ENCODE measurements around the gene LRP1B.

LRP1B gene

DNA sequence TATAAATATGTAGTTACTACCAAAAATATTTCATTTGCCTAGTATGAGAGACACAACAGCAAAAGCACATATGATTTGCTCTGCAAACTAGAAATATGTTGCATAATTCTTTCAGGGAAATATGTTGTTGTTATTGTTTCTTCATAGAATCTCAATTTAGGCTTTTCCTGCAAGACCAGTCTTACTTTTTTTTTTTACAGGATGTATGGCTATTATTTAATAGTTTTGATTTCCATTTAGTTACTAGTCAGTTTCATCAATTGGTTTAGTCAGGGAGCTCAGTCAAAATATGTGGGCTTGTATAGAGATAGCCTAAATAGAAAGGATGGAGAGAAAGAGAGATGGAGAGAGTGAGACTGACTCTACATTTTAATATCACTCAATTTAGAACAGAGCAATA, 6.1 kb downstream of the LRP1B start:
- TF ChIP-seq, protein P1, sequence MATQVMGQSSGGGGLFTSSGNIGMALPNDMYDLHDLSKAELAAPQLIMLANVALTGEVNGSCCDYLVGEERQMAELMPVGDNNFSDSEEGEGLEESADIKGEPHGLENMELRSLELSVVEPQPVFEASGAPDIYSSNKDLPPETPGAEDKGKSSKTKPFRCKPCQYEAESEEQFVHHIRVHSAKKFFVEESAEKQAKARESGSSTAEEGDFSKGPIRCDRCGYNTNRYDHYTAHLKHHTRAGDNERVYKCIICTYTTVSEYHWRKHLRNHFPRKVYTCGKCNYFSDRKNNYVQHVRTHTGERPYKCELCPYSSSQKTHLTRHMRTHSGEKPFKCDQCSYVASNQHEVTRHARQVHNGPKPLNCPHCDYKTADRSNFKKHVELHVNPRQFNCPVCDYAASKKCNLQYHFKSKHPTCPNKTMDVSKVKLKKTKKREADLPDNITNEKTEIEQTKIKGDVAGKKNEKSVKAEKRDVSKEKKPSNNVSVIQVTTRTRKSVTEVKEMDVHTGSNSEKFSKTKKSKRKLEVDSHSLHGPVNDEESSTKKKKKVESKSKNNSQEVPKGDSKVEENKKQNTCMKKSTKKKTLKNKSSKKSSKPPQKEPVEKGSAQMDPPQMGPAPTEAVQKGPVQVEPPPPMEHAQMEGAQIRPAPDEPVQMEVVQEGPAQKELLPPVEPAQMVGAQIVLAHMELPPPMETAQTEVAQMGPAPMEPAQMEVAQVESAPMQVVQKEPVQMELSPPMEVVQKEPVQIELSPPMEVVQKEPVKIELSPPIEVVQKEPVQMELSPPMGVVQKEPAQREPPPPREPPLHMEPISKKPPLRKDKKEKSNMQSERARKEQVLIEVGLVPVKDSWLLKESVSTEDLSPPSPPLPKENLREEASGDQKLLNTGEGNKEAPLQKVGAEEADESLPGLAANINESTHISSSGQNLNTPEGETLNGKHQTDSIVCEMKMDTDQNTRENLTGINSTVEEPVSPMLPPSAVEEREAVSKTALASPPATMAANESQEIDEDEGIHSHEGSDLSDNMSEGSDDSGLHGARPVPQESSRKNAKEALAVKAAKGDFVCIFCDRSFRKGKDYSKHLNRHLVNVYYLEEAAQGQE (IDR thresholded peaks at IDR 0.05; ENCODE audit: insufficient read depth in 1 of 2, low read depth in 2 of 2, low read length in 2 of 2) = no peak
- no peak for TF ChIP-seq POLR2AphosphoS5 (IDR thresholded peaks at IDR 0.05; ENCODE audit: low read depth, low read length)
- no peak for TF ChIP-seq FOXP2 (optimal IDR thresholded peaks at IDR 0.05; ENCODE audit: borderline replicate concordance, extremely low read depth, extremely low read length, insufficient read depth)
- no peak for TF ChIP-seq TAF1 (IDR thresholded peaks at IDR 0.05; ENCODE audit: borderline replicate concordance, insufficient read depth, low read length)
- TF ChIP-seq SIN3A (IDR thresholded peaks at IDR 0.05; ENCODE audit: borderline replicate concordance, insufficient read depth, low read length) = no peak

DNA sequence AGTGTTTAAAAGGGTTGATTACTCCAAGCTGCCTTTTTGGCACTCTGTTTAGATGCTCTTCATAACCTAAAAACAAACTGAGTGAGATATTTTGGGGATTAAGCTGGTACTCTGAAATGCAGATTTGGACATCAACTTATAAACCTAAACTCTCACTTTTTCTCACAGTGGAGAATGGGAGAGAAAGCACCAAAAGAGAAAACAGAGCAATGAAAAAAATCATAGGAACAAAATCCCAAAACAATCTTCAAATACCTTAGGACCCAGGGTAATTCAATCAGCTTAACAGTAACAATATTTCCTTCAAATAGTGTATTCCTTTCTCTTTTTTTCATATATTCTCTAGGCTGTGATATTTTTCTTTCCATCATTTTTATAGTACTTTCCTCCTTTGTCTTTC, 11.5 kb downstream of the LRP1B start:
- TF ChIP-seq FOXP2 (optimal IDR thresholded peaks at IDR 0.05; ENCODE audit: borderline replicate concordance, extremely low read depth, extremely low read length, insufficient read depth) (no peak), SIN3A (IDR thresholded peaks at IDR 0.05; ENCODE audit: borderline replicate concordance, insufficient read depth, low read length) (no peak), POLR2AphosphoS5 (IDR thresholded peaks at IDR 0.05; ENCODE audit: low read depth, low read length) (no peak), TAF1 (IDR thresholded peaks at IDR 0.05; ENCODE audit: borderline replicate concordance, insufficient read depth, low read length) (no peak)
- TF ChIP-seq, protein P1 (IDR thresholded peaks at IDR 0.05; ENCODE audit: insufficient read depth in 1 of 2, low read depth in 2 of 2, low read length in 2 of 2) = no peak

DNA sequence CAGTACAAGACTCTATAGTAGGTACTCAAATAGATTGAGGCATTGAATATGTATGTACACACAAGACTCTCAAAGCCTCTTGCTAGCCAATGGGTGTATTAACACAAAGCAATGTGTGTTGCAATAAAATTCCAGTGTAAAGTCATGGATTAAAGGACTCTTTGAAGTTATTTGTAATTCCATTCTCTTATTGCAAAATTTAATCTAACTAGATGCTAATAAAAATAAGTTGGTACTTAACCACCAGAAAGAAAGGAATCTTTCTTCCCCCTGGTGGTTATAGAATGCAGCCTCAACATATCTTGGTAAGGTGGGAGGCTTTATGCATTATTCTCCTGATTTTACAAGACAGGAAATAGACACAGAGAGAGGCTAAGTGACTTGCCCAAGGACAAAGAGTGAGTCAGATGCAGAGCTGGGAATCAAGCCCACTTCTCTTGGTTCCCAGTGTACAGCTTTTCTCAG, 18.0 kb downstream of the LRP1B start:
- no peak for TF ChIP-seq FOXP2 (optimal IDR thresholded peaks at IDR 0.05; ENCODE audit: borderline replicate concordance, extremely low read depth, extremely low read length, insufficient read depth)
- no peak for TF ChIP-seq SIN3A (IDR thresholded peaks at IDR 0.05; ENCODE audit: borderline replicate concordance, insufficient read depth, low read length)

DNA sequence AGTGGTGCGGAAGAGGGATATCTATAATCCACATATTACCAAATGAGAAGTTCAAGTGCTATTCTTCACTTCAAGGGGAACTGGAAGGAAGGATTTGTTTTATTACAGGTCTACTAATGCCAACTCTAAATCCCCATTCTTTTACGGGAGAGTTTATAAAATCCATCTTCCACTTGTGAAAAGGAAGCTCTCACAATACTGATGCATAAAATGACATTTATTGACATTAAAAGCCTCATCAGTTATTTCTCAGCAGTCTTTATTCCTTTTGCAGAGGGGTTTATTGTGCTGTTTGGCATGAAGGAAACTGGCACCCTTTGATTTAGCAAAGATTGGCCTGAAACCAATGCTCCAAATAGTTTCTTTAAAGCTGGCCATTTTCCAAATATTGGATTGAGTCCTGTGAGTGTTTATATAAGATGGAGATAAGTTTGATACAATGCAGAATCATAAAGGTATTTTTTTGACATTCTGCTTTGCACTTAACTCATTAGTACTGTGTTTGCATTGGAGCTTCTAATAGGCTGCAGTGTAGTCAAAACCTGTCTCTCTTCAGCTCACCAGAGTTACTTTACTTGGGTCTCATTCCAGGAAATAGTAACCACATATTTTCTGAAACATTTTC, 26.6 kb downstream of the LRP1B start:
- TF ChIP-seq POLR2AphosphoS5 (IDR thresholded peaks at IDR 0.05; ENCODE audit: low read depth, low read length) = no peak
- no peak for TF ChIP-seq FOXP2 (optimal IDR thresholded peaks at IDR 0.05; ENCODE audit: borderline replicate concordance, extremely low read depth, extremely low read length, insufficient read depth)
- TF ChIP-seq, protein P1 (IDR thresholded peaks at IDR 0.05; ENCODE audit: insufficient read depth in 1 of 2, low read depth in 2 of 2, low read length in 2 of 2) = no peak
- TF ChIP-seq SIN3A (IDR thresholded peaks at IDR 0.05; ENCODE audit: borderline replicate concordance, insufficient read depth, low read length) = no peak
- no peak for TF ChIP-seq TAF1 (IDR thresholded peaks at IDR 0.05; ENCODE audit: borderline replicate concordance, insufficient read depth, low read length)

DNA sequence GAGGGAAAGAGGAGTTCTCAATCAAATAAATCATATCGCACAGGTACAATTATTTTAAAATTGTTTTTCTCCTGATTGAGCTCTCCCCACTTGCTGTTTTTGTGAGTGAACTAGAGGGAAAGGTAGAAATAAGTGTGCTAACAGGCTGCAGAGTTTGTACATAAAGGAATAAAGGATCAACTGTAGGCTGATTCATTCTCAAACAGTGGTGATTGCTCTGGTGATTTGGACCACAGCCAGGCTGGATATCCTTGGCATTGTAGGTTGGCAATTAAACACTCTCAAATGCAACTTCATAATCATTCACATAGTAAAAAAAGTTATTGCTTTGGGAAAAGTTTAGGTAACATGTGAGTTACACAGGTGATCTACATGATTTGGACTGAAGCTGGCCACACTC, 29.8 kb downstream of the LRP1B start:
- TF ChIP-seq, protein P1 (IDR thresholded peaks at IDR 0.05; ENCODE audit: insufficient read depth in 1 of 2, low read depth in 2 of 2, low read length in 2 of 2) = no peak
- TF ChIP-seq POLR2AphosphoS5 (IDR thresholded peaks at IDR 0.05; ENCODE audit: low read depth, low read length) = no peak
- TF ChIP-seq FOXP2 (optimal IDR thresholded peaks at IDR 0.05; ENCODE audit: borderline replicate concordance, extremely low read depth, extremely low read length, insufficient read depth) = no peak
- no peak for TF ChIP-seq TAF1 (IDR thresholded peaks at IDR 0.05; ENCODE audit: borderline replicate concordance, insufficient read depth, low read length)
- no peak for TF ChIP-seq SIN3A (IDR thresholded peaks at IDR 0.05; ENCODE audit: borderline replicate concordance, insufficient read depth, low read length)

Measured in PFSK-1 (cell line).